Lower lobe of right lung (tissue), 2 donors: ENCODE measurements around the gene CAP2. TPM values are rescaled to one million over a fixed set of nuclear protein-coding genes. Genes with fewer than 3 reads are reported as not detected.

ENCODE experiments used
- ATAC-seq, 2 donors: fragments of 200-7000 bp; cut with Tn5 transposase; one replicate each; pipeline ENCODE4 v1.9.1; 2020 to 2022; ENCODE audit warnings: mild to moderate bottlenecking in 2 of 2, moderate library complexity in 2 of 2
- DNase-seq: peaks from one replicate; pipeline ENCODE4 v3.0.0-alpha.2; 2020
- H3K27ac ChIP-seq: fragments of 200-600 bp; one replicate; pipeline ENCODE4 v1.8.0; 2022
- H3K27me3 ChIP-seq: fragments of 200-600 bp; one replicate; pipeline ENCODE4 v1.8.0; 2022; ENCODE audit warnings: low read depth
- H3K36me3 ChIP-seq: fragments of 200-600 bp; one replicate; pipeline ENCODE4 v1.8.0; 2022; ENCODE audit warnings: mild to moderate bottlenecking
- H3K4me1 ChIP-seq: fragments of 200-600 bp; one replicate; pipeline ENCODE4 v1.8.0; 2022
- H3K4me3 ChIP-seq: fragments of 200-600 bp; one replicate; pipeline ENCODE4 v1.8.0; 2022; ENCODE audit warnings: mild to moderate bottlenecking
- H3K9me3 ChIP-seq: fragments of 200-600 bp; one replicate; pipeline ENCODE4 v1.8.0; 2022
- intact Hi-C: fragments of 100-400 bp; cut with DNase I; formaldehyde crosslinking; loops from one replicate; pipeline ENCODE4 v1.11.0; 2022
- total RNA-seq: library from RNA; stranded (reverse); fragmentation: NEBNext Ultra II Directional; extraction: Animal tissue kit (Norgen Biotek cat#: 25700); gene quantifications from one replicate; pipeline ENCODE4 v1.2.1, GENCODE V29; 2021
- TF ChIP-seq, protein P1 (sequence below): fragments of 200-600 bp; IDR thresholded peaks from one replicate; pipeline ENCODE4 v1.8.0; 2022; ENCODE audit warnings: antibody characterized with exemption, mild to moderate bottlenecking
- donor health status: DM: no; HTN: yes; CAD: no; lungs with severe emphysema.

CAP2 gene
- total RNA-seq, 1 donor from 2014 or later, result 4.7 TPM

DNA sequence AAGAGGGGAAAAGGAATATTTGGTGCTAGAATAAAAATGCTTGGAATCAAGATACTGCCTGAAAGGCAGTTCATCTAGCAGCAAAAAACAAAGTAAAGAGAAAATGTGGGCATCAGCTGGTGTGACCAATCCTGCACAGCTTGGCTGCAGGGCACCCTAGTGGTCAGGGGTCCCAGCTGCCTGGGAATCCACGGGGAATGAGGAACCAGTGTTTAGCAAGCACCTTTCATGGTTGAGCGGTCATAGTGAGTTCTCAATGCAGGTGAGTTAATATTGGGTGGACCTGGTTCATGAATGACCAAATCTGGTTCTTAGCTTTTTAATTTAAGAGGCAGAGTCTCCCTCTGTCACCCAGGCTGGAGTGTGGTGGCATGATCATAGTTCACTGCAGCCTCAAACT, 53.3 kb downstream of the CAP2 start:
- TF ChIP-seq, protein P1, sequence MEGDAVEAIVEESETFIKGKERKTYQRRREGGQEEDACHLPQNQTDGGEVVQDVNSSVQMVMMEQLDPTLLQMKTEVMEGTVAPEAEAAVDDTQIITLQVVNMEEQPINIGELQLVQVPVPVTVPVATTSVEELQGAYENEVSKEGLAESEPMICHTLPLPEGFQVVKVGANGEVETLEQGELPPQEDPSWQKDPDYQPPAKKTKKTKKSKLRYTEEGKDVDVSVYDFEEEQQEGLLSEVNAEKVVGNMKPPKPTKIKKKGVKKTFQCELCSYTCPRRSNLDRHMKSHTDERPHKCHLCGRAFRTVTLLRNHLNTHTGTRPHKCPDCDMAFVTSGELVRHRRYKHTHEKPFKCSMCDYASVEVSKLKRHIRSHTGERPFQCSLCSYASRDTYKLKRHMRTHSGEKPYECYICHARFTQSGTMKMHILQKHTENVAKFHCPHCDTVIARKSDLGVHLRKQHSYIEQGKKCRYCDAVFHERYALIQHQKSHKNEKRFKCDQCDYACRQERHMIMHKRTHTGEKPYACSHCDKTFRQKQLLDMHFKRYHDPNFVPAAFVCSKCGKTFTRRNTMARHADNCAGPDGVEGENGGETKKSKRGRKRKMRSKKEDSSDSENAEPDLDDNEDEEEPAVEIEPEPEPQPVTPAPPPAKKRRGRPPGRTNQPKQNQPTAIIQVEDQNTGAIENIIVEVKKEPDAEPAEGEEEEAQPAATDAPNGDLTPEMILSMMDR, result no peak
- no peaks in the 10 kb centered on the region for H3K36me3 ChIP-seq
- no peaks in the 10 kb centered on the region for H3K27me3 ChIP-seq
- no peaks in the 10 kb centered on the region for H3K9me3 ChIP-seq
- no peaks in the 10 kb centered on the region for H3K4me1 ChIP-seq
- H3K27ac ChIP-seq, result no peak overlapping the region
- H3K4me3 ChIP-seq, result no peak overlapping the region
- DNase-seq, result no peak
- ATAC-seq, result no peak
- intact Hi-C loops, result no loop called here

DNA sequence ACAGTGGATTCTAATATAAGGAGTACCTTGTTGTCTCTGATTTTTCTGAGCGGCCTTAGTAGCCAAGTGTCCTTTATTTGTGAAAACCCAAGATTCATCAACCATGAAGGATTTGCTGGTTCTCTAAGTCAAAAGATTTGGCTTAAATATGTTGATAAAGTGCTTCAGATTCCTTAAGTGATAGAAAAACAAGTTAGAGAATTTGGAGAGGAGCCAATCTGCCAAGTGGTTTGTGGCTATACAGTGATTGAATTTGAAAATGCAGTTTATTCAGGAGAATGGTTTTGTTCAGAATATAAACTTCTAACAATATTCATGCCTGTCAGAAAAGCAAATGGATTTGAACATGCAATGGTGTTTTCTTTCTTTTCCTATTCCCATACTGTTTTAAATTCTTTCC, 54.8 kb downstream of the CAP2 start:
- Histone ChIP-seq H3K4me3 (no peak overlapping the region), H3K4me1 (no peaks in the 10 kb centered on the region), H3K9me3 (no peaks in the 10 kb centered on the region), H3K36me3 (no peaks in the 10 kb centered on the region), H3K27ac (no peak overlapping the region), H3K27me3 (no peaks in the 10 kb centered on the region)
- intact Hi-C loops, result no loop called here
- ATAC-seq, result no peak
- TF ChIP-seq, protein P1, result no peak
- DNase-seq, result no peak

DNA sequence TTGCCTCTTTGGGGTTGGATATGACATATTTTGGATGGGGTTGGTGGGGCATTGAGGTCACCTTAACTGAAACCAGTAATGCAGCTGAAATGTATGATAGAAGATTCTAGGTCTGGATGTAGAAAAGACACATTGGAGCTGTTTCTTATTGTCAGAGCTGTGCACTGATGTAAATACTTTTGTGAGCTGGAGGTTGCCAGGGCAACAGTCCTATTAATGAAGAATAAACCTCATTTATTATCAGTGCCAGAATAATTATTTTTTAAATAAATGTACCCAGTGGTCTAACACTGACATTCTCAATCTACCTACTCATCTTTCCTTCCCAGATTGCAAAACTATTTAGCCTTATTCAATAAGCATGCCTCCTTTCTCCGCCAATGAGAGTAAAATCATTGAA, 57.0 kb downstream of the CAP2 start:
- intact Hi-C loops, result no loop called here
- Histone ChIP-seq H3K4me1 (no peaks in the 10 kb centered on the region), H3K27ac (no peak overlapping the region), H3K9me3 (no peaks in the 10 kb centered on the region), H3K27me3 (no peaks in the 10 kb centered on the region), H3K36me3 (no peaks in the 10 kb centered on the region), H3K4me3 (no peak overlapping the region)
- TF ChIP-seq, protein P1, result no peak
- ATAC-seq (no peak), DNase-seq (no peak)

DNA sequence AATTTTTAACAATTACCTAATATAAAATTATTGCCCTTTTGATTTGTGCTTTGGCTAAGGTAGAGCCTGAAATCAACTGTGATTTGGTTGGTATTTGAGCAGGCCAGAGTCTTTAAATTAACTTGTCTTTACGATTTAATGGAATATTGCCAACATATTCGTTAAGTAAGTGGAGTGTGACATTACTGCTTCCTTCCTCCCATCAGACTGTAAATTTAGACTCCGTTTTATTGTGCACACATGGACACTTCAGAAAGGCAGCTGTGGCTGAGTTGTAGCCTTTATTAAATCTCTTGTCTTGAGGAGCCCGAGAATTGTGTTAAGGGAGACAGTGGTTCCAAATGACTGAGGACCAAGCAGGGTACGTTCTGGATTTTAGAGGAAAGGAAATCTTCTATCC, 57.4 kb downstream of the CAP2 start:
- Histone ChIP-seq H3K27ac (no peak overlapping the region), H3K4me3 (no peak overlapping the region), H3K9me3 (no peaks in the 10 kb centered on the region), H3K4me1 (no peaks in the 10 kb centered on the region), H3K36me3 (no peaks in the 10 kb centered on the region), H3K27me3 (no peaks in the 10 kb centered on the region)
- TF ChIP-seq, protein P1, result no peak
- intact Hi-C loops, result no loop called here
- ATAC-seq (no peak), DNase-seq (no peak)

DNA sequence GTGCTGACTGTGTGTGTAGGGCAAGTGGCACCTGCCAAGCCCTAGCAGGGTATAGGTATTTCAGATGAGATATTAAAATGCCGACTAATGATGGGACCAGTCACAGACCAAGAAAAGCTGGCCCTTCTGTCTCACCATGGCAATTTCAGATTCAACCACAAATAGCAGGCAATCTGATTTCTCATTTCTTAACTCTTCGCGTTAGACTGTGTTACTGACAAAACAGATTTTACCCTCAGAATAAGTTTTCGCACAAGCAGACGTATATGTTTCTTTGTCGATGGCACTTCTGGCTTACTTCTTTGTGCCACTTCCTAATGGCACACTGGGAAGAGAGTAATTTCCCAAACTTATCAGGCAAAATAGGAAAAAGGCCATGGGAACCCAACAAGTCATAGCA, 58.7 kb downstream of the CAP2 start:
- TF ChIP-seq, protein P1, result no peak
- DNase-seq, result no peak
- Histone ChIP-seq H3K4me3 (no peak overlapping the region), H3K27ac (no peak overlapping the region), H3K27me3 (no peaks in the 10 kb centered on the region), H3K4me1 (no peaks in the 10 kb centered on the region), H3K36me3 (no peaks in the 10 kb centered on the region), H3K9me3 (no peaks in the 10 kb centered on the region)
- ATAC-seq, result no peak
- intact Hi-C loops, result no loop called here
